Stomach (tissue), 9 donors: ENCODE results near the gene KRTAP12-4. TPM values are rescaled to one million over a fixed set of nuclear protein-coding genes. Genes with fewer than 3 reads are reported as not detected.

Experiments used
- DNase-seq, 2 donors: peaks; one replicate each; pipeline versions ENCODE4 v3.0.0 to v3.0.0-alpha.2; 2013 to 2019
- H3K27ac ChIP-seq, 5 donors: fragments of 200-600 bp in 4 of 5; sonication (generic) in 4 of 5; one replicate each; pipeline ENCODE4 v1.5.1; 2013 to 2019; ENCODE audit warnings: mild to moderate bottlenecking in 1 of 5, moderate library complexity in 1 of 5
- H3K27me3 ChIP-seq, 3 donors: fragments of 200-600 bp; sonication (generic); one replicate each; pipeline ENCODE4 v1.5.1; 2017 to 2019; ENCODE audit warnings: mixed run types in 1 of 3
- H3K36me3 ChIP-seq, 4 donors: fragments of 200-600 bp; sonication (generic); 1 replicate in 3 of 4; 2 replicates in 1 of 4; pipeline ENCODE4 v1.5.1; 2016 to 2019
- H3K4me1 ChIP-seq, 4 donors: fragments of 200-600 bp; sonication (generic); one replicate each; pipeline ENCODE4 v1.5.1; 2016 to 2019
- H3K4me3 ChIP-seq, 4 donors: fragments of 200-600 bp; sonication (generic) in 3 of 4; one replicate each; pipeline ENCODE4 v1.5.1; 2016 to 2019; ENCODE audit warnings: mild to moderate bottlenecking in 1 of 4
- H3K9me3 ChIP-seq, 4 donors: fragments of 200-600 bp; sonication (generic); one replicate each; pipeline ENCODE4 v1.5.1; 2016 to 2019
- EP300 ChIP-seq: sonication (generic); formaldehyde crosslinking; IDR thresholded peaks from one replicate; pipeline ENCODE4 v1.6.1; 2017; ENCODE audit warnings: antibody characterized with exemption
- POLR2A ChIP-seq, 4 donors: fragments of 450-650 bp; IDR thresholded peaks; one replicate each; pipeline ENCODE4 v1.6.1; 2016; ENCODE audit warnings: antibody characterized with exemption in 4 of 4, control low read depth in 2 of 4, mild to moderate bottlenecking in 1 of 4, moderate library complexity in 1 of 4
- POLR2AphosphoS5 ChIP-seq, 3 donors: sonication (generic); formaldehyde crosslinking; IDR thresholded peaks; one replicate each; pipeline ENCODE4 v1.6.1; 2016; ENCODE audit warnings: antibody characterized with exemption in 3 of 3
- WGBS, 5 donors: extraction: QIAGEN DNeasy Blood & Tissue Kit in 3 of 5; methylation state at CpG; one replicate each; pipeline versions ENCODE4 v1.1.5 to v1.1.7; 2013 to 2018; 5-methylcytosine and 5-hydroxymethylcytosine counted together
- intact Hi-C: fragments of 100-400 bp; cut with DNase I; formaldehyde crosslinking; loops from one replicate; pipeline ENCODE4 v1.15.1; 2023; ENCODE audit warnings: low total_unique reads
- polyA plus RNA-seq, 3 donors: library from polyadenylated mRNA; stranded (reverse); fragments of 200-250 nt; gene quantifications; one replicate each; pipeline ENCODE4 v1.2.3, GENCODE V29; 2013
- total RNA-seq, 5 donors: library from RNA; depleted of rRNA; stranded (reverse); fragments of >200 nt; gene quantifications; one replicate each; pipeline versions ENCODE4 v1.1.0 to v1.2.3, GENCODE V29; 2014 to 2016
- TF ChIP-seq, protein P1 (sequence below), 7 experiments: fragments of 450-650 bp in 4 of 7; fragments of 200-600 bp in 3 of 7; sonication (generic) in 3 of 7; IDR thresholded peaks; one replicate each; pipeline ENCODE4 v1.5.1; 2016 to 2019; ENCODE audit warnings: antibody characterized with exemption in 7 of 7, control low read depth in 2 of 7, mild to moderate bottlenecking in 1 of 7
- donor health status: healthy with polysubstance abuse.
- donor health status: Bipolar disorder and iron deficiency.
- donor health status: healthy.

The KRTAP12-4 gene
- total and polyA plus RNA-seq, 8 donors, result not detected

DNA sequence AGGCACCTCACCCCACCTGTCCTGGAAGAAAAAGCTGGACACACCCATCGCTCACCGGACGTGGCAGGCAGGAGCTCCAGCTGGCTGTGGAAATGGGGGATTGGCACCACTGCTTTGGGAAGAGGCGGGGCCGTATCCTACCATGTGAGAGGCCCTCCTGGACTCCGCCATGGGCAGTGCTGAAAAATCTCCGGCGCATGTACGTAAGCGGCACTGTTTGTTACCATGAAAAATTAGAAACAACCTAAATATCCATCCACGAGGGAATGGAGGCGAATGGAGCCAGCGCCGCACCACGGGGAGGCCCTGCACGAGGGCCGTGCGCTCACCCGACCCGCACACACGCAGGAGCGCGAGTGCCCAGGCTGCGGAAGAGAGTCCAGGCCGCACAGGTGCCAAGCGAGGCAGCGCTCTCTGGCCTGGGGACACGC is 39.5 kb downstream of the KRTAP12-4 start:
- intact Hi-C loops, result no loop called here
- Histone ChIP-seq H3K36me3 (no peaks in the 10 kb centered on the region), H3K9me3 (peaks cover 4 to 23% (median 19%) of the 10 kb centered on the region in 4 donors), H3K27ac (no peak overlapping the region), H3K27me3 (peaks cover 0 to 49% (median 0%) of the 10 kb centered on the region in 3 donors), H3K4me1 (no peaks in the 10 kb centered on the region), H3K4me3 (no peak overlapping the region)
- DNase-seq, result no peak
- no peak for TF ChIP-seq POLR2A (IDR thresholded peaks at IDR 0.05)
- no peak for TF ChIP-seq POLR2AphosphoS5 (IDR thresholded peaks at IDR 0.05)
- no peak for TF ChIP-seq EP300
- TF ChIP-seq, protein P1, sequence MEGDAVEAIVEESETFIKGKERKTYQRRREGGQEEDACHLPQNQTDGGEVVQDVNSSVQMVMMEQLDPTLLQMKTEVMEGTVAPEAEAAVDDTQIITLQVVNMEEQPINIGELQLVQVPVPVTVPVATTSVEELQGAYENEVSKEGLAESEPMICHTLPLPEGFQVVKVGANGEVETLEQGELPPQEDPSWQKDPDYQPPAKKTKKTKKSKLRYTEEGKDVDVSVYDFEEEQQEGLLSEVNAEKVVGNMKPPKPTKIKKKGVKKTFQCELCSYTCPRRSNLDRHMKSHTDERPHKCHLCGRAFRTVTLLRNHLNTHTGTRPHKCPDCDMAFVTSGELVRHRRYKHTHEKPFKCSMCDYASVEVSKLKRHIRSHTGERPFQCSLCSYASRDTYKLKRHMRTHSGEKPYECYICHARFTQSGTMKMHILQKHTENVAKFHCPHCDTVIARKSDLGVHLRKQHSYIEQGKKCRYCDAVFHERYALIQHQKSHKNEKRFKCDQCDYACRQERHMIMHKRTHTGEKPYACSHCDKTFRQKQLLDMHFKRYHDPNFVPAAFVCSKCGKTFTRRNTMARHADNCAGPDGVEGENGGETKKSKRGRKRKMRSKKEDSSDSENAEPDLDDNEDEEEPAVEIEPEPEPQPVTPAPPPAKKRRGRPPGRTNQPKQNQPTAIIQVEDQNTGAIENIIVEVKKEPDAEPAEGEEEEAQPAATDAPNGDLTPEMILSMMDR (IDR thresholded peaks at IDR 0.05), result no peak
- WGBS, 5 donors, result 82 to 87% (median 87%) methylated on average over 28 of the region's 28 CpGs

DNA sequence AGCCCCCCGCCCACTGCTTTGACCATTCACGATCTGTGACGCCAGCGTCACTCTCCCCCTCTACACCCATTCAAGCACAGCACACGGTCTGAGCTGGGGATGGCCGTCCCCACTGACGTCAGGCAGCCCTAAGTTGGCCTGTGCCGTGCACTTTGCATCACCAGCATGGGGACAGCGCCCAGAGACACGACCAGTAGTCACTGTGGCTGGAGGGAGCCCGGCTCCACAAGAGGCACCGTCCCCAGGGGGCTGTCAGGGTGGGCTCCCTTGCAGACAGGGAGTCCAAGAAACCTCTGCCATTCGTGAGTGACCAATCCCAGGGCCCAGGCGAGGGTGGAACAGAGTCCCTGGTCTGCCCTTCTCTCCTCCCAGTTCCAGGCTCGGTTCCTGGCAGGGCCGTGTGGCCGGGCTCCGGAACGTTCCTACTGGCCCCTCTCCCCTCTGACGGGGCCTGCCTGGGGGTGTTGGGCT is 40.3 kb downstream of the KRTAP12-4 start:
- WGBS, 5 donors, result 78 to 83% (median 80%) methylated on average over 13 to 20 of the region's 20 CpGs
- peaks cover 4 to 31% (median 25%) of the 10 kb centered on the region in 4 donors for H3K9me3 ChIP-seq
- intact Hi-C loops, result no loop called here
- H3K4me3 ChIP-seq, result no peak overlapping the region
- peaks cover 0 to 49% (median 0%) of the 10 kb centered on the region in 3 donors for H3K27me3 ChIP-seq
- DNase-seq, result no peak
- no peaks in the 10 kb centered on the region for H3K36me3 ChIP-seq
- no peak overlapping the region for H3K27ac ChIP-seq
- no peak for TF ChIP-seq POLR2A (IDR thresholded peaks at IDR 0.05)
- TF ChIP-seq EP300, result no peak
- TF ChIP-seq, protein P1 (IDR thresholded peaks at IDR 0.05), result no peak
- TF ChIP-seq POLR2AphosphoS5 (IDR thresholded peaks at IDR 0.05), result no peak
- H3K4me1 ChIP-seq, result no peaks in the 10 kb centered on the region

DNA sequence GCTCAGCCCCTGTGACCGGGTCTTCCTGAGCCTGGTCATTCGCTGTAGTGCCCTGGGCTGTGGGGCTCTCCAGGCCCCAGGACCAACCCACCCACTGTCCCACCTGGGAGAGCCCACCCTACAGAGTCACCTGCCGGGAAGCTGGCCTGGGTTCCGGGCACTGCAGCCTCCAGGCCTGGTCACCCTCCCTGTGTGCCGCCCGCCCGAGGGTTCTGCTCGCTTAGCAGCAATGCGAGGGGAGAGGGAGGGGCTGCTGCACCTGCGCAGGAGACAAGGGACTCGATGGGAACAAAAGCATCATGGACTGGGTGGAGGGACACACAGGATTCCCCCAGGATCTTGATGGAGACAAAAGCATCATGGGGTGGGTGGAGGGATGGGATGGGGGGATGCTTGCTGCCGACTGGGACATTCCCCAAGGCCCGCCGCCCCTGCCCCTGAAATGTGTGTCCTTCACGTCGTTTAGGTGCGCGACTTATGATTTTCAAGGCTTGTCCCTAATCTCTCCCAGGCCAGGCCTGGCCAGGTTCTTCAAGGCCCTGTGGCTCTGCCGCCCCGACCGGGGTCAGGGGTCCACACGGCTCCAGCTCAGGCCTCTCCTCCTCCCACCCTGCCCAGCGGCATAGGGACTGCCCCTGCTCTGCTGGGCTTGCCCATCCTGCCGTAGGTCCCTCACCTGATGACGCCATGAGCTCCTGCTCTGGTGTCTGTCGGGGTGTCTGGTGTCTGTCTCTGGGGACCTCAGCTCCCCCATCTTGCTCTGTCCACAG is 40.9 kb downstream of the KRTAP12-4 start:
- no peak for DNase-seq
- TF ChIP-seq, protein P1 (IDR thresholded peaks at IDR 0.05), result no peak
- TF ChIP-seq POLR2A (IDR thresholded peaks at IDR 0.05) (no peak), EP300 (no peak), POLR2AphosphoS5 (IDR thresholded peaks at IDR 0.05) (no peak)
- H3K4me1 ChIP-seq, result no peaks in the 10 kb centered on the region
- H3K27ac ChIP-seq, result no peak overlapping the region
- H3K36me3 ChIP-seq, result no peaks in the 10 kb centered on the region
- H3K9me3 ChIP-seq, result peaks cover 4 to 34% (median 28%) of the 10 kb centered on the region in 4 donors
- WGBS, 5 donors, result 85 to 89% (median 87%) methylated on average over 18 to 26 of the region's 26 CpGs
- peaks cover 0 to 49% (median 0%) of the 10 kb centered on the region in 3 donors for H3K27me3 ChIP-seq
- no peak overlapping the region for H3K4me3 ChIP-seq
- intact Hi-C loops, result no loop called here

- Histone ChIP-seq H3K4me3 (no peak overlapping the region), H3K4me1 (no peaks in the 10 kb centered on the region), H3K9me3 (peaks cover 4 to 34% (median 28%) of the 10 kb centered on the region in 4 donors), H3K36me3 (no peaks in the 10 kb centered on the region), H3K27ac (no peak overlapping the region), H3K27me3 (peaks cover 0 to 49% (median 0%) of the 10 kb centered on the region in 3 donors)
- TF ChIP-seq, protein P1 (IDR thresholded peaks at IDR 0.05), result no peak
- TF ChIP-seq POLR2A (IDR thresholded peaks at IDR 0.05) (no peak), POLR2AphosphoS5 (IDR thresholded peaks at IDR 0.05) (no peak), EP300 (no peak)
- DNase-seq, result no peak
- 79 to 85% (median 81%) methylated on average over 13 of the region's 13 CpGs for WGBS, 5 donors
- intact Hi-C loops, result no loop called here
Measured at GRCh38 chr21:44612669-44613229, 41.7 kb downstream of the KRTAP12-4 start.
